Myometrial cell (primary cell): Measurements from ENCODE around the gene RICTOR. TPM values are rescaled to one million over a fixed set of nuclear protein-coding genes. Genes with fewer than 3 reads are reported as not detected.

ENCODE experiments used
- total RNA-seq: library from RNA; depleted of rRNA; stranded (reverse); fragments of >200 nt; gene quantifications from 2 replicates; pipeline ENCODE4 v1.2.3, GENCODE V29; 2015

The RICTOR gene, protein sequence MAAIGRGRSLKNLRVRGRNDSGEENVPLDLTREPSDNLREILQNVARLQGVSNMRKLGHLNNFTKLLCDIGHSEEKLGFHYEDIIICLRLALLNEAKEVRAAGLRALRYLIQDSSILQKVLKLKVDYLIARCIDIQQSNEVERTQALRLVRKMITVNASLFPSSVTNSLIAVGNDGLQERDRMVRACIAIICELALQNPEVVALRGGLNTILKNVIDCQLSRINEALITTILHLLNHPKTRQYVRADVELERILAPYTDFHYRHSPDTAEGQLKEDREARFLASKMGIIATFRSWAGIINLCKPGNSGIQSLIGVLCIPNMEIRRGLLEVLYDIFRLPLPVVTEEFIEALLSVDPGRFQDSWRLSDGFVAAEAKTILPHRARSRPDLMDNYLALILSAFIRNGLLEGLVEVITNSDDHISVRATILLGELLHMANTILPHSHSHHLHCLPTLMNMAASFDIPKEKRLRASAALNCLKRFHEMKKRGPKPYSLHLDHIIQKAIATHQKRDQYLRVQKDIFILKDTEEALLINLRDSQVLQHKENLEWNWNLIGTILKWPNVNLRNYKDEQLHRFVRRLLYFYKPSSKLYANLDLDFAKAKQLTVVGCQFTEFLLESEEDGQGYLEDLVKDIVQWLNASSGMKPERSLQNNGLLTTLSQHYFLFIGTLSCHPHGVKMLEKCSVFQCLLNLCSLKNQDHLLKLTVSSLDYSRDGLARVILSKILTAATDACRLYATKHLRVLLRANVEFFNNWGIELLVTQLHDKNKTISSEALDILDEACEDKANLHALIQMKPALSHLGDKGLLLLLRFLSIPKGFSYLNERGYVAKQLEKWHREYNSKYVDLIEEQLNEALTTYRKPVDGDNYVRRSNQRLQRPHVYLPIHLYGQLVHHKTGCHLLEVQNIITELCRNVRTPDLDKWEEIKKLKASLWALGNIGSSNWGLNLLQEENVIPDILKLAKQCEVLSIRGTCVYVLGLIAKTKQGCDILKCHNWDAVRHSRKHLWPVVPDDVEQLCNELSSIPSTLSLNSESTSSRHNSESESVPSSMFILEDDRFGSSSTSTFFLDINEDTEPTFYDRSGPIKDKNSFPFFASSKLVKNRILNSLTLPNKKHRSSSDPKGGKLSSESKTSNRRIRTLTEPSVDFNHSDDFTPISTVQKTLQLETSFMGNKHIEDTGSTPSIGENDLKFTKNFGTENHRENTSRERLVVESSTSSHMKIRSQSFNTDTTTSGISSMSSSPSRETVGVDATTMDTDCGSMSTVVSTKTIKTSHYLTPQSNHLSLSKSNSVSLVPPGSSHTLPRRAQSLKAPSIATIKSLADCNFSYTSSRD (N-terminal part only)
- 7.2 and 11.2 TPM in 2 replicates for total RNA-seq

DNA sequence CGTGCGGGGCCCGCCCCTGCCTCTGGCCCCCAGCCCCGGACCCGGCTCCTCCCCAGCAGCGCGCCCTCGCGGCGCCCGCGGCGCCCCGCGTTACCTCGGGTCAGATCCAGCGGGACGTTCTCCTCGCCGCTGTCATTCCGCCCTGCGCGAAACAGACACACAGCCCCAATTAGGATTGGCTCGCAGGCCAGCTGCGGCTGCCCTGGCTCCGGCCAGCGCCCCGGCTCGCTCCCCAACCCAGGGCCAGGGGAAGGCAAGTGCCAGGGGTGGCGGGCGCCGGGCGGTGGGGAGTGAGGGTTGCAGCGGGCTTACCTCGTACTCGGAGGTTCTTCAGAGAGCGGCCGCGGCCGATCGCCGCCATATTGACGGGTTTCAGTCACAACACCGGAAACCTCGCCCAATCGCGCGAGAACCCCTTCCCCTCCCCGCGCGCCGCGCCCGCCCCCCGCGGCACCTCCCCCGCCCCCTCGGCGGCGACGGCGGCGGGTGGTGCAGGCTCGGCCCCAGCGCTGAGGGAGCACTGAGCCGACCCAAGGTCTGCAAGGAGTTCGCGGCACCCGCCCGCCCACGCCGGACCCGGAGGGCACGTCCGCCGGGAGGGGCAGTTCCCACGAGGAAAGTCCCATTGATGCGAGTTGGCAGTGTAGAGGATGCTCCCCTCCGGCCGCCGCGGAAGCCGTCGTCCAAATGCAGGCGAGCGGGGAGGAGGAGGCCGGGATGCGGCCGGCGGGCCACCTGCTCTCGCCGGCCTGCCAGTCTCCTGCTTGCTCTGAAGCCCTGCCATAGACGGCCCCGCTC lies at the start of gene RICTOR:
Gene RICTOR, minus strand, starts transcription at position 383 of the 798 bp plus-strand sequence. Its CDS starts 22 bp downstream, at position 361.

Other genes starting within 250 kb of the RICTOR start
- 27.4 and 33.1 TPM in 2 replicates for gene OSMR, start 228.4 kb downstream of the RICTOR start, total RNA-seq
- gene FYB1, start 145.2 kb upstream of the RICTOR start, total RNA-seq: not detected in 2 replicates